GM12878 (cell line): ENCODE results near the gene PIGN. TPM values are rescaled to one million over a fixed set of nuclear protein-coding genes. Genes with fewer than 3 reads are reported as not detected.

Source experiments
- ATAC-seq: fragments of 200-7000 bp; cut with Tn5 transposase; 3 replicates; pipeline ENCODE4 v1.9.1; 2020; ENCODE audit warnings: mild to moderate bottlenecking, moderate library complexity
- BruUV-seq: library from RNA; stranded (reverse); fragments of 400-500 nt; replicated peaks from 2 replicates; lab custom pipeline; 2021; lab: Mats Ljungman, UMichigan
- CTCF ChIA-PET: fragments of 300-600 bp; sonication (Branson Sonifier 250); formaldehyde crosslinking; extraction: SDS; loops from one replicate; lab custom pipeline; 2021; ENCODE audit warnings: inconsistent platforms; lab: Yijun Ruan, JAX
- POLR2A ChIA-PET: fragments of 350-600 bp; formaldehyde crosslinking; extraction: SDS; loops from one replicate; lab custom pipeline; 2021; ENCODE audit warnings: inconsistent platforms; lab: Charles Lee
- RAD21 ChIA-PET: fragments of 300-600 bp; sonication (Branson Sonifier 250); formaldehyde crosslinking; loops from one replicate; lab custom pipeline; 2023; ENCODE audit warnings: antibody characterized with exemption; ENCODE audit not compliant: unreplicated experiment; lab: Charles Lee
- SMC1A ChIA-PET: fragments of 300-600 bp; sonication (Branson Sonifier 250); formaldehyde crosslinking; loops from one replicate; lab custom pipeline; 2023; ENCODE audit not compliant: unreplicated experiment, uncharacterized antibody; lab: Charles Lee
- DNase-seq: peaks from one replicate; pipeline ENCODE4 v3.0.0-alpha.2; 2011; ENCODE audit warnings: low read depth, low spot score
- FAIRE-seq: peaks from 3 replicates; lab custom pipeline; 2011; peaks lifted over from hg19 to GRCh38; lab: Jason Lieb, UNC
- H2AFZ ChIP-seq: 2 replicates; pipeline ENCODE4 v1.6.0; 2011; ENCODE audit warnings: low read depth, low read length, control low read depth; ENCODE audit not compliant: control insufficient read depth
- H3K27ac ChIP-seq: 2 replicates; pipeline ENCODE4 v1.5.1; 2011; ENCODE audit warnings: control low read depth; ENCODE audit not compliant: control insufficient read depth, insufficient read depth
- H3K27me3 ChIP-seq, 2 experiments: replicated peaks in 1 of 2; 2 replicates each; pipeline versions ENCODE4 v1.6.0 to v1.6.1; 2011; ENCODE audit warnings: low read length in 1 of 2; ENCODE audit not compliant: control insufficient read depth in 2 of 2, insufficient read depth in 2 of 2
- H3K36me3 ChIP-seq, 2 experiments: 2 replicates each; pipeline ENCODE4 v1.5.1; 2011; ENCODE audit warnings: low read length in 1 of 2; ENCODE audit not compliant: control insufficient read depth in 2 of 2, insufficient read depth in 2 of 2
- H3K4me1 ChIP-seq: 2 replicates; pipeline ENCODE4 v1.6.1; 2011; ENCODE audit warnings: mild to moderate bottlenecking, low read length, moderate library complexity, mixed read lengths; ENCODE audit not compliant: control insufficient read depth, insufficient read depth
- H3K4me2 ChIP-seq: 2 replicates; pipeline ENCODE4 v1.6.0; 2011; ENCODE audit warnings: control low read depth; ENCODE audit not compliant: control insufficient read depth, insufficient read depth
- H3K4me3 ChIP-seq: fragments of 200-600 bp; sonication (generic); 2 replicates; pipeline ENCODE4 v1.5.1; 2016
- H3K79me2 ChIP-seq: 2 replicates; pipeline ENCODE4 v1.6.0; 2011; ENCODE audit warnings: low read length; ENCODE audit not compliant: control insufficient read depth, insufficient read depth
- H3K9ac ChIP-seq: 2 replicates; pipeline ENCODE4 v1.8.0; 2011; ENCODE audit warnings: low read length, control low read depth, mixed read lengths; ENCODE audit not compliant: control insufficient read depth, insufficient read depth
- H3K9me3 ChIP-seq: replicated peaks from 3 replicates; pipeline ENCODE4 v1.5.1; 2011; ENCODE audit warnings: mild to moderate bottlenecking, low read length; ENCODE audit not compliant: control insufficient read depth, insufficient read depth
- H4K20me1 ChIP-seq: 2 replicates; pipeline ENCODE4 v1.6.0; 2011; ENCODE audit not compliant: control insufficient read depth, insufficient read depth
- BMI1 ChIP-seq: fragments of 450-650 bp; IDR thresholded peaks from 2 replicates; pipeline ENCODE4 v1.6.1; 2016; ENCODE audit warnings: mild to moderate bottlenecking, moderate library complexity, borderline replicate concordance
- CBX3 ChIP-seq: fragments of 200-600 bp; sonication (generic); IDR thresholded peaks from 2 replicates; pipeline ENCODE4 v1.6.1; 2016; ENCODE audit warnings: low read depth, borderline replicate concordance
- ESRRA ChIP-seq: IDR thresholded peaks from 2 replicates; pipeline ENCODE4 v1.6.1; 2012; ENCODE audit warnings: mild to moderate bottlenecking, low read length, improper control_type of control experiment
- ETV6 ChIP-seq, 2 experiments: fragments of 450-650 bp in 1 of 2; IDR thresholded peaks in 1 of 2; conservative IDR thresholded peaks in 1 of 2; 2 replicates each; pipeline ENCODE4 v1.6.1; 2014; ENCODE audit warnings: antibody characterized with exemption in 1 of 2, borderline replicate concordance in 1 of 2, low read depth in 1 of 2, mild to moderate bottlenecking in 1 of 2, moderate library complexity in 1 of 2
- KAT2A ChIP-seq: conservative IDR thresholded peaks from 2 replicates; pipeline ENCODE4 v1.6.1; 2011; ENCODE audit warnings: low read depth, low read length; ENCODE audit not compliant: control insufficient read depth
- NFYA ChIP-seq: IDR thresholded peaks from 2 replicates; pipeline ENCODE4 v1.6.1; 2011; ENCODE audit warnings: low read depth, mild to moderate bottlenecking, low read length, improper control_type of control experiment, borderline replicate concordance
- NRF1 ChIP-seq: conservative IDR thresholded peaks from 2 replicates; pipeline ENCODE4 v1.6.1; 2011; ENCODE audit warnings: mild to moderate bottlenecking, low read depth, low read length, improper control_type of control experiment
- YY1 ChIP-seq: IDR thresholded peaks from 2 replicates; pipeline ENCODE4 v1.6.1; 2011; ENCODE audit warnings: low read depth, mild to moderate bottlenecking, low read length
- WGBS: methylation state at CpG from one replicate; pipeline ENCODE4 v1.1.6; 2016; ENCODE audit warnings: low lambda C conversion rate; ENCODE audit not compliant: insufficient replicate concordance, insufficient coverage; ENCODE audit errors: missing lambda C conversion rate; 5-methylcytosine and 5-hydroxymethylcytosine counted together
- in situ Hi-C: fragments of 300-500 bp; cut with MboI; formaldehyde crosslinking; loops from 9 replicates; pipeline ENCODE4 v1.14.3; 2018; ENCODE audit warnings: mixed read lengths
- intact Hi-C: fragments of 100-400 bp; cut with micrococcal nuclease; formaldehyde crosslinking; loops from one replicate; pipeline ENCODE4 v1.14.2; 2022; ENCODE audit not compliant: unreplicated experiment
- polyA plus RNA-seq, 11 experiments: library from polyadenylated mRNA; depleted of rRNA in 4 of 11; unstranded in 6 of 11; stranded (reverse) in 5 of 11; fragments of >200 nt; fragmentation: Nextera tagmentation in 4 of 11; fragmentation: Illumina TruSeq in 1 of 11; extraction: Ambion mirVana in 4 of 11; extraction: Trizol in 1 of 11; gene quantifications; 1 replicate in 1 of 11; 2 replicates in 10 of 11; pipeline versions ENCODE4 v1.2.1 to v1.2.3, GENCODE V29; 2011 to 2016; ENCODE audit warnings: inconsistent platforms in 2 of 11, missing spikeins in 2 of 11, low read depth in 1 of 11
- total RNA-seq, 4 experiments: library from RNA; depleted of rRNA in 3 of 4; stranded (reverse); fragments of >200 nt in 3 of 4; fragmentation: Illumina TruSeq in 1 of 4; extraction: Trizol in 1 of 4; gene quantifications; 2 replicates each; pipeline versions ENCODE4 v1.2.1 to v1.2.3, GENCODE V29; 2013 to 2021
- TF ChIP-seq, protein P1 (sequence below): IDR thresholded peaks from 2 replicates; pipeline ENCODE4 v1.6.1; 2012; ENCODE audit warnings: mild to moderate bottlenecking, low read depth, low read length
- TF ChIP-seq, protein P2 (sequence below): fragments of 450-650 bp; formaldehyde crosslinking; IDR thresholded peaks from 2 replicates; pipeline ENCODE4 v1.5.0; 2022; ENCODE audit warnings: mild to moderate bottlenecking, missing genetic modification characterization
- TF ChIP-seq, protein P3 (sequence below): fragments of 450-650 bp; IDR thresholded peaks from 2 replicates; pipeline ENCODE4 v1.6.1; 2016; ENCODE audit warnings: mild to moderate bottlenecking

Gene PIGN
- total and polyA plus RNA-seq, 10 of the 15 experiments (the other 5 are each of a cell fraction or from before 2014, with no cell fraction given) = 6.9 to 25.4 (median 18.7) TPM

DNA sequence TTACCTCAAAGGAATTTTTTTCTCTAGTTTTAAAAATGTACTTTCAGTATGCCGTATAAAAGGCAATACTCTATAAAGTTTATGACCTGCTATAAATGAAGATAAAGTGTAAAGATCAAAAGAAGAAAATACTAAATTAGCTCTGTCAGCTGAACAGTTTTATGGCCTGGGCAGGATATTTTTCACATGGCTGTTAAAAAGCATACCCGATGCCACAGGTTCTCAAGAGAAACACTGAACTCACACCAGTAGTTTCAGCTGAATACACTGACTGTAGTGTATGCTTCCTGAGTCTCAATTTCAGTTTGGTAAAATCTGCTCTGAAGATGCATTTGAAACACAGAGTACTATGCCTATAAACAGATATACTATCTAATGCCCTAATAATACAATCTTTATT is 126.0 kb downstream of the PIGN start:
- Histone ChIP-seq H3K9ac (no peak overlapping the region), H3K4me2 (no peak overlapping the region), H3K4me1 (no peaks in the 10 kb centered on the region), H3K4me3 (no peak overlapping the region), H2AFZ (no peak overlapping the region), H4K20me1 (no peaks in the 10 kb centered on the region), H3K27me3 (no peaks in the 10 kb centered on the region), H3K27ac (no peak overlapping the region)
- 98% methylated on average over 2 of the region's 2 CpGs for WGBS
- in situ Hi-C loops (no loop called here), intact Hi-C loops (no loop called here)
- DNase-seq = no peak
- POLR2A ChIA-PET = interaction anchor here (0.6 kb wide), 1 partner anchor 129 kb away, joined by 9 read pairs; no protein-coding TSS in a partner anchor
- RAD21 ChIA-PET = no interaction called here
- FAIRE-seq = no peak
- no peak for TF ChIP-seq NFYA
- TF ChIP-seq BMI1 = no peak
- no peak for TF ChIP-seq KAT2A
- TF ChIP-seq, protein P1, sequence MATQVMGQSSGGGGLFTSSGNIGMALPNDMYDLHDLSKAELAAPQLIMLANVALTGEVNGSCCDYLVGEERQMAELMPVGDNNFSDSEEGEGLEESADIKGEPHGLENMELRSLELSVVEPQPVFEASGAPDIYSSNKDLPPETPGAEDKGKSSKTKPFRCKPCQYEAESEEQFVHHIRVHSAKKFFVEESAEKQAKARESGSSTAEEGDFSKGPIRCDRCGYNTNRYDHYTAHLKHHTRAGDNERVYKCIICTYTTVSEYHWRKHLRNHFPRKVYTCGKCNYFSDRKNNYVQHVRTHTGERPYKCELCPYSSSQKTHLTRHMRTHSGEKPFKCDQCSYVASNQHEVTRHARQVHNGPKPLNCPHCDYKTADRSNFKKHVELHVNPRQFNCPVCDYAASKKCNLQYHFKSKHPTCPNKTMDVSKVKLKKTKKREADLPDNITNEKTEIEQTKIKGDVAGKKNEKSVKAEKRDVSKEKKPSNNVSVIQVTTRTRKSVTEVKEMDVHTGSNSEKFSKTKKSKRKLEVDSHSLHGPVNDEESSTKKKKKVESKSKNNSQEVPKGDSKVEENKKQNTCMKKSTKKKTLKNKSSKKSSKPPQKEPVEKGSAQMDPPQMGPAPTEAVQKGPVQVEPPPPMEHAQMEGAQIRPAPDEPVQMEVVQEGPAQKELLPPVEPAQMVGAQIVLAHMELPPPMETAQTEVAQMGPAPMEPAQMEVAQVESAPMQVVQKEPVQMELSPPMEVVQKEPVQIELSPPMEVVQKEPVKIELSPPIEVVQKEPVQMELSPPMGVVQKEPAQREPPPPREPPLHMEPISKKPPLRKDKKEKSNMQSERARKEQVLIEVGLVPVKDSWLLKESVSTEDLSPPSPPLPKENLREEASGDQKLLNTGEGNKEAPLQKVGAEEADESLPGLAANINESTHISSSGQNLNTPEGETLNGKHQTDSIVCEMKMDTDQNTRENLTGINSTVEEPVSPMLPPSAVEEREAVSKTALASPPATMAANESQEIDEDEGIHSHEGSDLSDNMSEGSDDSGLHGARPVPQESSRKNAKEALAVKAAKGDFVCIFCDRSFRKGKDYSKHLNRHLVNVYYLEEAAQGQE = no peak
- TF ChIP-seq CBX3 = no peak
- TF ChIP-seq, protein P2, sequence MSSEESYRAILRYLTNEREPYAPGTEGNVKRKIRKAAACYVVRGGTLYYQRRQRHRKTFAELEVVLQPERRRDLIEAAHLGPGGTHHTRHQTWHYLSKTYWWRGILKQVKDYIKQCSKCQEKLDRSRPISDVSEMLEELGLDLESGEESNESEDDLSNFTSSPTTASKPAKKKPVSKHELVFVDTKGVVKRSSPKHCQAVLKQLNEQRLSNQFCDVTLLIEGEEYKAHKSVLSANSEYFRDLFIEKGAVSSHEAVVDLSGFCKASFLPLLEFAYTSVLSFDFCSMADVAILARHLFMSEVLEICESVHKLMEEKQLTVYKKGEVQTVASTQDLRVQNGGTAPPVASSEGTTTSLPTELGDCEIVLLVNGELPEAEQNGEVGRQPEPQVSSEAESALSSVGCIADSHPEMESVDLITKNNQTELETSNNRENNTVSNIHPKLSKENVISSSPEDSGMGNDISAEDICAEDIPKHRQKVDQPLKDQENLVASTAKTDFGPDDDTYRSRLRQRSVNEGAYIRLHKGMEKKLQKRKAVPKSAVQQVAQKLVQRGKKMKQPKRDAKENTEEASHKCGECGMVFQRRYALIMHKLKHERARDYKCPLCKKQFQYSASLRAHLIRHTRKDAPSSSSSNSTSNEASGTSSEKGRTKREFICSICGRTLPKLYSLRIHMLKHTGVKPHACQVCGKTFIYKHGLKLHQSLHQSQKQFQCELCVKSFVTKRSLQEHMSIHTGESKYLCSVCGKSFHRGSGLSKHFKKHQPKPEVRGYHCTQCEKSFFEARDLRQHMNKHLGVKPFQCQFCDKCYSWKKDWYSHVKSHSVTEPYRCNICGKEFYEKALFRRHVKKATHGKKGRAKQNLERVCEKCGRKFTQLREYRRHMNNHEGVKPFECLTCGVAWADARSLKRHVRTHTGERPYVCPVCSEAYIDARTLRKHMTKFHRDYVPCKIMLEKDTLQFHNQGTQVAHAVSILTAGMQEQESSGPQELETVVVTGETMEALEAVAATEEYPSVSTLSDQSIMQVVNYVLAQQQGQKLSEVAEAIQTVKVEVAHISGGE (CRISPR knock-in tag) = no peak
- TF ChIP-seq ESRRA = no peak
- TF ChIP-seq ETV6 (conservative IDR thresholded peaks at IDR 0.05 in 1 of 2, IDR thresholded peaks at IDR 0.05 in 1 of 2; ENCODE audit: borderline replicate concordance in 1 of 2, low read depth in 1 of 2) = no peak
- TF ChIP-seq YY1 = no peak
- TF ChIP-seq, protein P3, sequence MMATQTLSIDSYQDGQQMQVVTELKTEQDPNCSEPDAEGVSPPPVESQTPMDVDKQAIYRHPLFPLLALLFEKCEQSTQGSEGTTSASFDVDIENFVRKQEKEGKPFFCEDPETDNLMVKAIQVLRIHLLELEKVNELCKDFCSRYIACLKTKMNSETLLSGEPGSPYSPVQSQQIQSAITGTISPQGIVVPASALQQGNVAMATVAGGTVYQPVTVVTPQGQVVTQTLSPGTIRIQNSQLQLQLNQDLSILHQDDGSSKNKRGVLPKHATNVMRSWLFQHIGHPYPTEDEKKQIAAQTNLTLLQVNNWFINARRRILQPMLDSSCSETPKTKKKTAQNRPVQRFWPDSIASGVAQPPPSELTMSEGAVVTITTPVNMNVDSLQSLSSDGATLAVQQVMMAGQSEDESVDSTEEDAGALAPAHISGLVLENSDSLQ = no peak
- TF ChIP-seq NRF1 = no peak
- TF ChIP-seq, all 136 proteins: peak for 0
- ATAC-seq = no peak
- no TSS peak for BruUV-seq
- SMC1A ChIA-PET = no interaction called here
- CTCF ChIA-PET = no interaction called here
- Histone ChIP-seq H3K36me3 (no peaks in the 10 kb centered on the region), H3K9me3 (no peaks in the 10 kb centered on the region), H3K79me2 (no peaks in the 10 kb centered on the region)
